Stimulated activated CD4-positive, alpha-beta T cell treated with anti-CD3 and anti-CD28 coated beads, Interleukin-2, amount 100 ng/mL, for 24 hours (primary cell): ENCODE results near the gene LRRC37A3.
A peak's percentile ranks its signal among the peaks of the same experiment; 100 is the strongest.
"Not testable (repeated sequence)": the region's sequence is repeated elsewhere in the genome, so short reads cannot be mapped to it uniquely, and the experiment has no call there.

Source experiments
- DNase-seq, 2 donors: peaks; one replicate each; pipeline ENCODE4 v3.0.0-alpha.2; 2020

Gene LRRC37A3

DNA sequence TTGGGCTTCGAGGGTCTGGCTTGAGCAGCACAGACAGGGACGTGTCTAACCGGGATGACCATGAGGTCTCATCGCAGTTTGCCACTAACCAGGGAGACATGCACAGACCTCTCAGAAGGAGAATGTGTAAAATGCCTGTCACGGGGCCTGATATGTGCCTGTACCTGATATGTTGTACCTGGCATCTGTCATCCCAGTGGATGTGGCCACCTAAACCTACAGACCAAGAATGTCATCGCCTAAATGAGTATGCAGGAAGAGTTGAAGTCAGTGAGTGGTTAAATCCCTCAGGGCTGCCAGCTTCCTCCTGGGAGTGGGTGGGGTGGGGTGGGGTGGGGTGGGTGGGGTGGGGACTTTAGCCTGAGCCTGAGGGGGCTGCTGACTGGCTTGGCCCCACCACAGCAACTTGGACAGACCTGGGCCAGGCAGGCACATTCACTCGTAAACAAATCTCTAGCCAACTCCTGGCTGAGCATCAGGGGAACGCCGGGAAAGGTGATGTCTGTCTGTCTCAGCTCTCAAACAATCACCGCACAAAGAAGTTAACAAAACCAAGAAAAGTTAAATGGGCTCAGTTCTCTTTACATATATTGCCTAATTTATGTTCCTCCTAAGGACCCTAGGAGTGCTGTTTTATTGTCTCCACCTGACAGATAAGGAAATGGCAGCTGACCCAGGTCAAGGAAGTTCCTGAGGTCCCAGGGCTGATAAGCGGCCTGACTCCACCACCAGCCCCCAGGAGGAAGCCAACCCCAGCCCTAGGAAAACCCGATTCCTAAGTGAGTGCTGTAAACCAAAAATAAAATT is 89.3 kb downstream of the LRRC37A3 start:
- DNase-seq: not testable (repeated sequence)

- DNase-seq: not testable (repeated sequence)
Observed at GRCh38 chr17:64829068-64829467, 90.2 kb downstream of the LRRC37A3 start.

- not testable (repeated sequence) for DNase-seq
Observed at GRCh38 chr17:64818904-64819303, 100.4 kb downstream of the LRRC37A3 start.

DNA sequence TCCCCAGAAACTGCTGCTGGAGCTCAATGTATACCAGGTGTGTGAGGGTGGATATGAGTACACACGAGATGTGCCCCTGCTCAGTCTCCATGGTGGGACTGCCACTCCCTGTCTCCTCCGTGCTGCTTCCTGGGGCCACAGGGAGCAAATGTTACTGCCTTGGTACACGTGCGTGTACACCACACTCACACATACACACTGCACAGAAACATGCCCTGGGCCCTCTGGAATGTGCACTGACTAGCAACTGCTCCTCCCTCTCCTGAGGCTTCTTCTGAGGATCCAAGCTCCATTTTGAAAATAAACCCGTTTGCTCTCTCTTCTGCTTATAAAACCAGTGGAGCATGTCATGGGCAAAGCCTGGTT is 103.5 kb downstream of the LRRC37A3 start:
- DNase-seq: not testable (repeated sequence)

DNA sequence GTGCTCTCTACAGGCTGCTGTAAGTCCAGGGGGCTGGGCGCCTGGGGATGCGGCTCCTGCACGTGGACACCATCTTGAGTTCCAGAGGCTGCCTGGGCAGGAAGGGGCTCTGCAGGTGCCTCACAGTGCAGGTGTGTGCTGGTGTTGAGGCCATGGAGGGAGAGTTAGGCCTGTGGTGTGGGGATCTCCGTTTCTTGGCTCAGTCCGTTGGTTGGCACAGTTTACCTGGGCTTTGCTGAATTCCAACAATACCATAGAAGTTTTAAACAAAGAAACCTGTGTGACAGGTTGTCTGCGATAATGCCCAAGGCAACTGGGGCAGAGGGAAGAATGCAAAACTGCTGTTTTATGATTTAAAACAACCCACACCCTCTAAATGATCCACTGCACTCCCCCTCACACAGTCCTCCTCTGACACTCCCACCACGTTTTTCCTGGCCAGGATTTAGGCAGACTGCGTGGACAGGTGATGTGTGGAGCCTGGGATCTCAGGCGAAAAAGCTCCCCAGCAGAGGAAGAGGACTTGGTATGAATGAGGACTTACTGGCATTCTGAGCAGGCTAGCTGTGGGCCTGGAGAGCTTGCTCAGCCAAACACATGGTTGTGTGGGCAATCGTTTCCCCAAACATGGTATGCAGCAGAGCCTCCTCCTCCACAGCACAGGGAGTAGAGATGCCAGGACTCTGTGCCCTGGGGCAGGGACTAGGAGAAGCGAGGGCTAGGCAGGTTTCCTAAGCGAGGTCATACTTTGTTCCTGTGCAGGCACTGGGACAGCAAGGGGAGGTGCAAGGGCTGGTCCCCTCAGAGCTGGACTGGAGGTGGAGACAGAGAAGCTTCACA is 104.1 kb downstream of the LRRC37A3 start:
- not testable (repeated sequence) for DNase-seq

GRCh38 chr17:64808178-64808977 is 110.9 kb downstream of the LRRC37A3 start:
- DNase-seq: peak; percentile 53 to 56
